ENCODE data around the gene HYDIN. TPM values are rescaled to one million over a fixed set of nuclear protein-coding genes. Genes with fewer than 3 reads are reported as not detected.

The HYDIN gene
- total RNA-seq, 1 donor from 2014 or later: 2.7 TPM

GRCh38 chr16:70778901-70779309 is 451.6 kb downstream of the HYDIN start:
- no peak overlapping the region for H3K4me3 ChIP-seq
- intact Hi-C loops (cut with DNase I): loop anchor here (10.0 kb wide), 1 partner anchor 104 kb away; no protein-coding TSS in a partner anchor
- H3K27ac ChIP-seq: no peak overlapping the region
- no peaks in the 10 kb centered on the region for H3K4me1 ChIP-seq
- peaks cover 78% of the 10 kb centered on the region for H3K36me3 ChIP-seq
- no peak for TF ChIP-seq CTCF (IDR thresholded peaks at IDR 0.05)
- H3K27me3 ChIP-seq: no peaks in the 10 kb centered on the region
- ATAC-seq (no peak), DNase-seq (peak; percentile 51)
- H3K9me3 ChIP-seq: no peaks in the 10 kb centered on the region

GRCh38 chr16:70777973-70778406 is 452.5 kb downstream of the HYDIN start:
- DNase-seq: peak; percentile 12
- TF ChIP-seq CTCF (IDR thresholded peaks at IDR 0.05): no peak
- Histone ChIP-seq H3K4me1 (no peaks in the 10 kb centered on the region), H3K36me3 (peaks cover 78% of the 10 kb centered on the region), H3K9me3 (no peaks in the 10 kb centered on the region), H3K4me3 (no peak overlapping the region), H3K27ac (no peak overlapping the region), H3K27me3 (no peaks in the 10 kb centered on the region)
- no peak for ATAC-seq
- intact Hi-C loops (cut with DNase I): loop anchor here (10.0 kb wide), 1 partner anchor 103 kb away; no protein-coding TSS in a partner anchor

GRCh38 chr16:70777496-70777895 is 453.0 kb downstream of the HYDIN start:
- Histone ChIP-seq H3K27me3 (no peaks in the 10 kb centered on the region), H3K4me1 (no peaks in the 10 kb centered on the region), H3K4me3 (no peak overlapping the region), H3K27ac (no peak overlapping the region), H3K36me3 (peaks cover 78% of the 10 kb centered on the region), H3K9me3 (no peaks in the 10 kb centered on the region)
- intact Hi-C loops (cut with DNase I): loop anchor here (10.0 kb wide), 1 partner anchor 103 kb away; no protein-coding TSS in a partner anchor
- ATAC-seq (no peak), DNase-seq (peak; percentile 42)
- TF ChIP-seq CTCF (IDR thresholded peaks at IDR 0.05): no peak

- no peak overlapping the region for H3K27ac ChIP-seq
- intact Hi-C loops (cut with DNase I): loop anchor here (10.0 kb wide), 1 partner anchor 101 kb away; no protein-coding TSS in a partner anchor
- no peaks in the 10 kb centered on the region for H3K4me1 ChIP-seq
- DNase-seq (no peak), ATAC-seq (no peak)
- H3K27me3 ChIP-seq: no peaks in the 10 kb centered on the region
- no peak overlapping the region for H3K4me3 ChIP-seq
- H3K36me3 ChIP-seq: peaks cover 75% of the 10 kb centered on the region
- no peak for TF ChIP-seq CTCF (IDR thresholded peaks at IDR 0.05)
- no peaks in the 10 kb centered on the region for H3K9me3 ChIP-seq
Observed at GRCh38 chr16:70775399-70775798, 455.1 kb downstream of the HYDIN start.

- Histone ChIP-seq H3K36me3 (peaks cover 66% of the 10 kb centered on the region), H3K9me3 (no peaks in the 10 kb centered on the region), H3K27ac (no peak overlapping the region), H3K4me3 (no peak overlapping the region), H3K4me1 (no peaks in the 10 kb centered on the region), H3K27me3 (no peaks in the 10 kb centered on the region)
- ATAC-seq (no peak), DNase-seq (no peak)
- intact Hi-C loops (cut with DNase I): loop anchor here (10.0 kb wide), 1 partner anchor 99 kb away; no protein-coding TSS in a partner anchor
- no peak for TF ChIP-seq CTCF (IDR thresholded peaks at IDR 0.05)
Observed at GRCh38 chr16:70774261-70774660, 456.3 kb downstream of the HYDIN start.

GRCh38 chr16:70772493-70772892 is 458.0 kb downstream of the HYDIN start:
- no peaks in the 10 kb centered on the region for H3K4me1 ChIP-seq
- ATAC-seq (no peak), DNase-seq (no peak)
- no peak overlapping the region for H3K4me3 ChIP-seq
- peaks cover 59% of the 10 kb centered on the region for H3K36me3 ChIP-seq
- no peak for TF ChIP-seq CTCF (IDR thresholded peaks at IDR 0.05)
- intact Hi-C loops (cut with DNase I): loop anchor here (10.0 kb wide), 1 partner anchor 98 kb away; no protein-coding TSS in a partner anchor
- H3K27ac ChIP-seq: no peak overlapping the region
- H3K27me3 ChIP-seq: no peaks in the 10 kb centered on the region
- no peaks in the 10 kb centered on the region for H3K9me3 ChIP-seq

Data from upper lobe of right lung (tissue), 1 donor.